ENCODE data around the gene ULK1.

Gene ULK1

DNA sequence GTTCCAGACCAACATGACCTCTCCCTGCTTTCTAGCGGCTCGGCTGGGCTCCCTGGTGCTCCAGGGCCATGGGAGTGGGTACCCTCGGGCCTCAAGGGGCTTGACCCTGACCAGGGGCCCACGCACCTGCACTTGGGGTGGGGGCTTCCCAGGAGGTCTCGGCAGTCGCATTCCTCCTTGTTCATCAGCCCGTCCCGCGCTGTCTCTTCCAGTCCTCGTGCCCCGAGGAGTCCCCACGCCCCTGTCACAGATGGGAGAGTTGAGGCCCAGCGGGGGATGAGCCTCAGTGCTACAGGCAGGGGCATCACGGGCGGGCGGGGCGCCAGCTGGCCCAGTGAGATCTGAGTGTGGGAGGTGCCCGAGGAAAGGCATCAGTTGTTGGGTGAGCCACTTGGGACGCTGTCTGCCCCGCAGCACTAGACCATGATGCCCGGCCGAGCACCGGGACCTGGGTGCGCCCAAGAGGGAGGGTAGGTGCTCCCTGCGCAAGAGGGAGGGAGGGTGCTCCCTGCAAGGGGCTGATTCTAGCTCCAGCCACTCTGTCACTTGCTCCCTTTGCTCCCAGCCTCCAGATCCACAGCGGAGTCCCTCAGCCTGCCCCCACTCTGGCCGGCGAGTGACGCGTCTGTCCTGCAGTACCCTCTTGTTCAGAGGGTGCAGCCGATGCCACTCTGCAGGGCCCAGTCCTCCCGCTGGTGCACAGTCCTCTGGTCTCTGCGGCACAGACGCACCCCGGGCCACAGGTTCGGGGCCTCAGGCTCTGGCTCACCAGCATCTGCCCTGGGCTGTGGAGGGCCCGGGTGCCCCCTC, 42.5 kb upstream of the ULK1 start:
- H3K4me3 ChIP-seq (ENCODE audit: low read depth, low read length) = no peak overlapping the region
- TF ChIP-seq, protein P1, sequence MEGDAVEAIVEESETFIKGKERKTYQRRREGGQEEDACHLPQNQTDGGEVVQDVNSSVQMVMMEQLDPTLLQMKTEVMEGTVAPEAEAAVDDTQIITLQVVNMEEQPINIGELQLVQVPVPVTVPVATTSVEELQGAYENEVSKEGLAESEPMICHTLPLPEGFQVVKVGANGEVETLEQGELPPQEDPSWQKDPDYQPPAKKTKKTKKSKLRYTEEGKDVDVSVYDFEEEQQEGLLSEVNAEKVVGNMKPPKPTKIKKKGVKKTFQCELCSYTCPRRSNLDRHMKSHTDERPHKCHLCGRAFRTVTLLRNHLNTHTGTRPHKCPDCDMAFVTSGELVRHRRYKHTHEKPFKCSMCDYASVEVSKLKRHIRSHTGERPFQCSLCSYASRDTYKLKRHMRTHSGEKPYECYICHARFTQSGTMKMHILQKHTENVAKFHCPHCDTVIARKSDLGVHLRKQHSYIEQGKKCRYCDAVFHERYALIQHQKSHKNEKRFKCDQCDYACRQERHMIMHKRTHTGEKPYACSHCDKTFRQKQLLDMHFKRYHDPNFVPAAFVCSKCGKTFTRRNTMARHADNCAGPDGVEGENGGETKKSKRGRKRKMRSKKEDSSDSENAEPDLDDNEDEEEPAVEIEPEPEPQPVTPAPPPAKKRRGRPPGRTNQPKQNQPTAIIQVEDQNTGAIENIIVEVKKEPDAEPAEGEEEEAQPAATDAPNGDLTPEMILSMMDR (IDR thresholded peaks at IDR 0.05; ENCODE audit: low read depth, low read length) = no peak

DNA sequence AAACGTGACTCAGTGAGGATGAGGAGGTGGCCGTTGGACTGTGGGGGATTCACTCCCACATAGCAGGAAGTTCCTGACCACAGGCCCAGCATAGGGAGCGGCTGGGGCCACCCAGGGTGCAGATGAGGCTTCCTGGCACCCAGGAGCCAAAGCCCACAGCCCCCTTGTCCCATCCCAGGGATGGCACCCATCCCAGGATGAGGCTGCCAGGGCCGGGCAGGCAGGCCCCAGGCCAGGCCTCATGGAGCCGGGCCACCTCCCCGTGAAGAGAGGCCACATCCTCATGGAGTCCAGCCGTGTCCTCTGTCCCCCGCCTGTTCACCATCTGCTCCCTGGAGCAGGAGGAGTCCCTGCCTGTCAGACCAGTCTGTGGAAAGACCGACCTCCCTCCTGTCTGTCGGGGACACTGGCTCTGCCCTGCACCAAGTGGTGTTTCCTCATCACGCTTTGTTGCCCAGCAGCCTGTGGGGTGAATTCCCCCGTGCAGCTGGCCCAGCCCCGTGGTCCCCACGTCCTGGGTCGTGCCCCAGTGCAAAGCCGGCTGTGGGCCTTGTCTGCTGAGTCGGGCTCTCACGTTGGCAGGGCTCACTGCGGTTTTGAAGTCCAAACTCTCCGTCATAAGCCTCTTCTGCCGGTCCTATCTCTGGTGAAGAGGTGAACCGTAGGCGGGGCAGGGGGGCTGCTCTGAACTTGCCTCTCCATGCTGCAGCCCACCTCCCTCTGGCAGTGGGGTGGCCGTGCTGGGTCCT, 41.7 kb upstream of the ULK1 start:
- no peak overlapping the region for H3K4me3 ChIP-seq (ENCODE audit: low read depth, low read length)
- TF ChIP-seq, protein P1 (IDR thresholded peaks at IDR 0.05; ENCODE audit: low read depth, low read length) = no peak

DNA sequence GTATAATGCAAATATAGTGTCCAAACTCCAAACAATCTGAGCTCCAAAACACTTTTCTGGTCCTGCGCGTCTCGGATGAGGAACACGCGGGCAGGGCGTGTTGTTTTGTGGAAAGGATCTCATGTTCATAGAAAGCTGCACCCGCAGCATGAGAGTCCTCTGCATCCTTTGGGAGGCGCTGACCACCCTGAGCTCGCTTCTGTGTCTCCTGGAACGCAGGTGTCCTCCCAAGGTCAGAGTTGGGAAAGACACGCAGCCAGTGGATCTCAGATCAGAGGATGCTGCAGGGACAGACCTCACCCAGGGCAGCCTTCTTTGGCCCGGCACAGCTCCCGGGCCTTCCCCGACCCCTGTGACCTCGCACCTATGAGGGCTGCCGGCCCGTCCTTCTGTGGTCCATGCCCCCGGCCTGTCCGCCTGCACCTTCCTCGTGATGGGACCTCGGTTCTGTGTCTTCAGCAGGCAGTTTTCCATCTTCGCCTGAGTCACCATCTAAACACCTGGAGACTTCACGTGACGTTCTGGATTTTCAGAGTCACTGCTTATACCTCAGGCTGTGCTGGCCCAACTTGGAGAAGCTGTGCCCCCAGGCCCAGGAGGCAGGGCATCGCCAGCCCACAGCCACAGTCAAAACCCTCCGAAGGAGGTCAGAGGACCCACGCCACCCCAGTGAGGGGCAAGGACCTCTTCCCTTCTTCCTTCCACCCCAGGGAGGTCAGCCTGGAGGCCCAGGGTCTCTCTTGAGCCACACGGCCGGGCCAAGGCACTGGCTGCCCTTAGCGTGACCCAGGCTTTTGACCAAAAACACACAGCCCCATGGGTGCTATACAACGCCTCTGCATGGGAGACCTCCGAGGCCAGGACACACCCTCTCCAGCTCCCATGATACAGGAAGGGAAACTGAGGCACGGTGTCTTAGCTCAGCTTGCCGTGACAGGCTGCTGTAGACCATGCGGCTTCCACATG, 40.3 kb upstream of the ULK1 start:
- no peak overlapping the region for H3K4me3 ChIP-seq (ENCODE audit: low read depth, low read length)
- TF ChIP-seq, protein P1 (IDR thresholded peaks at IDR 0.05; ENCODE audit: low read depth, low read length) = no peak

DNA sequence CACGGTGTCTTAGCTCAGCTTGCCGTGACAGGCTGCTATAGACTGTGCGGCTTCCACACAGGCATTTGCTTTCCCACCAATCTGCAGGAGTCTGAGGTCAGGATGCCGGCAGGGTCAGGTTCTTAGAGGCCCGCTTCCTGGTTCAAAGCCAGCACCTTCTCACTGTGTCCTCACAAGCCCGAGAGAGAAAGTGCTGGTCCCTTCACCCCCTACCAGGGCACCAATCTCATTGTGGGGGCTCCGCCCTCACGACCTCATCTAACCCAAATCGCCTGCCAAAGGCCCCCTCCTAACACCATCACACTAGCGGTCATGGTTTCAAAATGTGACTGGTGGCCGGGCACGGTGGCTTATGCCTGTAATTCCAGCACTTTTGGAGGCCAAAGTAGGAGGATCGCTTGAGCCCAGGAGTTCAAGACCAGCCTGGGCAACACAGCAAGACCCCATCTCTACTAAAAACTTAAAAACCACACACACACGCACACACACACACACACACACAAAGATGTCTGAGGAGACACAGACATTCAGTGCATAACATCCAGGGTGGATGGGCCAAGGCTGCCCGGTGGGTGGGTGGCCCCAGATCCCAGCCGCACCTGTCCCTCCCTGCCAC, 39.5 kb upstream of the ULK1 start:
- TF ChIP-seq, protein P1 (IDR thresholded peaks at IDR 0.05; ENCODE audit: low read depth, low read length) = no peak
- H3K4me3 ChIP-seq (ENCODE audit: low read depth, low read length) = no peak overlapping the region

DNA sequence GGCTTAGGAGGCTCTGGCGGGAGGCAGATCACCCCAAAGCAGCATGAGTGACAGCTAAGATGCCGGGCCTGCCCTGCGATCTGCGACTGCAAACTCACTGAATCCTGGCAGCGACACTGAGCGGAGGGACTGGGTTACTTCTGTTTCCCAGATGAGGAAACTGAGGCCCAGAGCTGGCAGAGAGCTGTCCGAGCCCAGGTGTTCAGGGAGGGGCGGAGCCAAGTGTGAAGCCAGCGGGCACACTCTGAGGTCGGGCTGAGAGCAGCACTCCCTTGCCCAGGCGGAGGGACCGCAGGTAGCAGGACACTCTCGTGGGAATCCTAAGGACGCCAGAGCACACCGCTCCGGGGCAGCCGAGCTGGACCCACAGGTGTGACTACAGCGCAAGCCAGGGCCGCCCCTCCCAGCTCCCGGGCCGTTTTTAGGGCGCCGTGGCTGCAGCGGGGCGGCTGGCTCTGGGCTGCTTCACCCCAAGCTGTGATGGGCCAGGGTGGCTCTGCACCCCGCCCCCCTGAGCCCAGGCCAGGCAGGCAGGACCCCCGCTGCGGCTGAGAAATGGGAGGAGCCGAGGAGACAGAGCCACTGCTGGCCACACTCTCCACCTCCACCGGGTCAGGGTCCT, 38.8 kb upstream of the ULK1 start:
- no peak overlapping the region for H3K4me3 ChIP-seq (ENCODE audit: low read depth, low read length)
- TF ChIP-seq, protein P1 (IDR thresholded peaks at IDR 0.05; ENCODE audit: low read depth, low read length) = no peak

DNA sequence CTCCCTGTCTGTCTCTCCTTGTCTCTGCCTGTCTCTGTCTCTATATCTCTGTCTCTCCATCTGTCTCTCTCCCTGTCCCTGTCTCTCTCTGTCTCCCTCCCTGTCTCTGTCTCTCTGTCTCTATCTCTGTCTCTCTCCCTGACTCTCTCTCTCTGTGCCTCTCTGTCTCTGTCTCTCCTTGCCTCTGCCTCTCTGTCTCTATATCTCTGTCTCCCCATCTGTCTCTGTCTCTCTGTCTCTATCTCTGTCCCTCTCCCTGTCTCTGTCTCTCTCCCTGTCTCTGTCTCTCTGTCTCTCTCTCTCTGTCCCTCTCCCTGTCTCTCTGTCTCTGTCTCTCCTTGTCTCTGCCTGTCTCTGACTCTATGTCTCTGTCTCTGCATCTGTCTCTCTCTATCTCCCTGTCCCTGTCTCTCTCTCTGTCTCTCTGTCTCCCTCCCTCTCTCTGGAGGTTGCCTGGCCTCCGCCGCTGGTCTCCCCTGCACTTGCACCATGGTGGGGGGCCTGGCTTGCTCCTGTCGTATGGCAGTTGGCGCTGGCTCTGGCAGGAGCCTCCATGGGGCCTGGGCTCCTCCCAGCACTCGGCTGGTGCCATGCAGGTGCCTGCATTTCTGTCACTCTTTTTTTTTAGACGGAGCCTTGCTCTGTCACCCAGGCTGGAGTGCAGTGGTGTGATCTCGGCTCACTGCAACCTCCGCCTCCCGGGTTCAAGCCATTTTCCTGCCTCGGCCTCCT, 37.9 kb upstream of the ULK1 start:
- H3K4me3 ChIP-seq (ENCODE audit: low read depth, low read length) = no peak overlapping the region
- TF ChIP-seq, protein P1 (IDR thresholded peaks at IDR 0.05; ENCODE audit: low read depth, low read length) = no peak

Measured in WI38 (cell line).